Peyer's patch (tissue), 4 donors: ENCODE data around the gene CACNG8.

Experiments used
- POLR2A ChIP-seq, 2 donors: fragments of 450-650 bp; IDR thresholded peaks; one replicate each; pipeline ENCODE4 v1.5.1; 2017; ENCODE audit warnings: antibody characterized with exemption in 2 of 2, mild to moderate bottlenecking in 2 of 2, moderate library complexity in 2 of 2
- TF ChIP-seq, protein P1 (sequence below), 6 experiments: fragments of 450-650 bp in 4 of 6; fragments of 200-600 bp in 2 of 6; sonication (generic) in 1 of 6; IDR thresholded peaks; one replicate each; pipeline ENCODE4 v1.5.1; 2017 to 2019; ENCODE audit warnings: antibody characterized with exemption in 6 of 6, mild to moderate bottlenecking in 3 of 6, moderate library complexity in 1 of 6

DNA sequence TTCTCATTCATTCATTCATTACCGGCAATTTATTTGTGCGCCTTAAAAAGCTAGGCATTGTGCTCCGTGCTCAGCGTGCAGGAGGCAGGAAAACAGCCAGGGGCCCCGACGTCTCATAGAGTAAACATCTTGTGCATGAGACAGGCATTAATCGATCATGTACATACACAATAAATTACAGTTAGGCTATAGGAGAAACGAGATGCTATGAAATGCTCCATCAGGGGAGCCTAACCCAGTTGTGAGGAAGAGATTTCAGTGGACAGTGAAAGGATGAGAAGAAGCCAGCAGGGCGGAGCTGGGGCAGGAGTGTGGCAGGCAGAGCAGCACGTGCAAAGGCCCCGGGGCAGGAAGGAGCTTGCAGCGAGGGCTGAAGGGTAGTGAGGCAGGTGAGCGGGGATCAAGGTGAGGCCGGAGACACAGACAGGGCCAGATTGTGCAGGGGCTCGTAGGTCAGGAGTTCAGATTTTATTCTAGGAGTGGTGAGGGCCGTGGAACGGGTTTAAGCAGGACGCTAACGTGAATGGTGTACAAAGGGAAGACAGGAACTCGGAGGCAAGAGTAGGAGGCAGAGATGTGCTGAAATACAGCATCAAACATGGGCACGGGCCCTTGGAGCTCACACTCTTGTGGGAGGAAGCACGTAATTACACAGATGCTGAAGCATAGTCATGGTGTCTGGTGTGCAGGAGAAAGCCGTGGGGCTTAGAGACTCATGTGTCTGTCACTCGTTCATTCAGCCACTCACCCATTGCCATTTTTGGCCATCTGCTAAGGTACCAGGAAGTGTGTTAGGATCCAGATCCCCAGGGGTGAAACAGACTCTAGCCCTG lies 20.9 kb downstream of the CACNG8 start:
- no peak for TF ChIP-seq POLR2A (IDR thresholded peaks at IDR 0.05)
- TF ChIP-seq, protein P1, sequence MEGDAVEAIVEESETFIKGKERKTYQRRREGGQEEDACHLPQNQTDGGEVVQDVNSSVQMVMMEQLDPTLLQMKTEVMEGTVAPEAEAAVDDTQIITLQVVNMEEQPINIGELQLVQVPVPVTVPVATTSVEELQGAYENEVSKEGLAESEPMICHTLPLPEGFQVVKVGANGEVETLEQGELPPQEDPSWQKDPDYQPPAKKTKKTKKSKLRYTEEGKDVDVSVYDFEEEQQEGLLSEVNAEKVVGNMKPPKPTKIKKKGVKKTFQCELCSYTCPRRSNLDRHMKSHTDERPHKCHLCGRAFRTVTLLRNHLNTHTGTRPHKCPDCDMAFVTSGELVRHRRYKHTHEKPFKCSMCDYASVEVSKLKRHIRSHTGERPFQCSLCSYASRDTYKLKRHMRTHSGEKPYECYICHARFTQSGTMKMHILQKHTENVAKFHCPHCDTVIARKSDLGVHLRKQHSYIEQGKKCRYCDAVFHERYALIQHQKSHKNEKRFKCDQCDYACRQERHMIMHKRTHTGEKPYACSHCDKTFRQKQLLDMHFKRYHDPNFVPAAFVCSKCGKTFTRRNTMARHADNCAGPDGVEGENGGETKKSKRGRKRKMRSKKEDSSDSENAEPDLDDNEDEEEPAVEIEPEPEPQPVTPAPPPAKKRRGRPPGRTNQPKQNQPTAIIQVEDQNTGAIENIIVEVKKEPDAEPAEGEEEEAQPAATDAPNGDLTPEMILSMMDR (IDR thresholded peaks at IDR 0.05): no peak
